Heart left ventricle (tissue), 16 donors: Measurements from ENCODE around the gene JMJD7. TPM values are rescaled to one million over a fixed set of nuclear protein-coding genes. Genes with fewer than 3 reads are reported as not detected.

Source experiments
- ATAC-seq, 4 donors: fragments of 200-7000 bp; cut with Tn5 transposase; one replicate each; pipeline ENCODE4 v1.9.1; 2020 to 2022; ENCODE audit warnings: moderate library complexity in 4 of 4, mild to moderate bottlenecking in 3 of 4, moderate number of reproducible peaks in 1 of 4
- DNase-seq, 5 donors: peaks; one replicate each; pipeline ENCODE4 v3.0.0-alpha.2; 2020
- H3K27ac ChIP-seq, 12 donors: fragments of 200-600 bp; sonication (generic) in 4 of 12; one replicate each; pipeline versions ENCODE4 v1.5.0 to v1.8.0; 2016 to 2022; ENCODE audit warnings: mild to moderate bottlenecking in 2 of 12
- H3K27me3 ChIP-seq, 9 donors: fragments of 200-600 bp; sonication (generic) in 2 of 9; one replicate each; pipeline versions ENCODE4 v1.5.1 to v1.8.0; 2016 to 2022; ENCODE audit warnings: mild to moderate bottlenecking in 3 of 9
- H3K36me3 ChIP-seq, 9 donors: fragments of 200-600 bp; sonication (generic) in 2 of 9; one replicate each; pipeline versions ENCODE4 v1.5.0 to v1.8.0; 2018 to 2022; ENCODE audit warnings: mild to moderate bottlenecking in 2 of 9
- H3K4me1 ChIP-seq, 12 donors: fragments of 200-600 bp; sonication (generic) in 4 of 12; one replicate each; pipeline versions ENCODE4 v1.5.0 to v1.8.0; 2016 to 2022; ENCODE audit warnings: mild to moderate bottlenecking in 3 of 12
- H3K4me3 ChIP-seq, 12 donors: fragments of 200-600 bp; sonication (generic) in 4 of 12; one replicate each; pipeline versions ENCODE4 v1.5.0 to v1.8.0; 2017 to 2022; ENCODE audit warnings: mild to moderate bottlenecking in 9 of 12, moderate library complexity in 4 of 12
- H3K9me3 ChIP-seq, 12 donors: fragments of 200-600 bp; sonication (generic) in 4 of 12; one replicate each; pipeline versions ENCODE4 v1.5.0 to v1.8.0; 2016 to 2022; ENCODE audit warnings: mild to moderate bottlenecking in 1 of 12
- CTCF ChIP-seq, 12 donors: fragments of 200-600 bp; sonication (generic) in 4 of 12; IDR thresholded peaks; one replicate each; pipeline versions ENCODE4 v1.5.0 to v1.8.0; 2018 to 2022; ENCODE audit warnings: antibody characterized with exemption in 12 of 12, mild to moderate bottlenecking in 5 of 12
- POLR2A ChIP-seq, 2 donors: fragments of 450-650 bp; IDR thresholded peaks; one replicate each; pipeline ENCODE4 v1.6.1; 2017; ENCODE audit warnings: antibody characterized with exemption in 2 of 2, mild to moderate bottlenecking in 2 of 2, moderate library complexity in 2 of 2
- WGBS, 4 donors: extraction: QIAGEN DNeasy Blood & Tissue Kit in 2 of 4; methylation state at CpG; one replicate each; pipeline versions ENCODE4 v1.1.5 to v1.1.7; 2013 to 2018; 5-methylcytosine and 5-hydroxymethylcytosine counted together
- intact Hi-C, 10 donors: fragments of 100-400 bp; cut with DNase I; formaldehyde crosslinking; loops; one replicate each; pipeline versions ENCODE4 v1.11.1 to v1.14.2; 2022
- polyA plus RNA-seq, 2 donors: library from polyadenylated mRNA; stranded (reverse); fragments of 200-250 nt; gene quantifications; one replicate each; pipeline ENCODE4 v1.2.3, GENCODE V29; 2013
- total RNA-seq, 9 donors: library from RNA; depleted of rRNA in 2 of 9; stranded (reverse); fragments of >200 nt in 2 of 9; fragmentation: NEBNext Ultra II Directional in 3 of 9; extraction: Animal tissue kit (Norgen Biotek cat#: 25700) in 3 of 9; gene quantifications; one replicate each; pipeline versions ENCODE4 v1.1.0 to v1.2.4, GENCODE V29; 2016 to 2023
- donor health status: ischemic (EF 13 %, LVEDD 7.1; RV severe dilation, severe dysfunction).
- donor health status: healthy with polysubstance abuse.
- donor health status: DM: no; HTN: yes; CAD: no.
- donor health status: DM: no; HTN: no; CAD: no.
- donor health status: ischemic (EF 25% LVEDD 6.9; RV normal size, moderate dysfunction).
- donor health status: ischemic (EF 25% LVEDD 5.7; RV mildly dilated, moderate dysfunction).
- donor health status: healthy.
- donor health status: DM: yes; HTN: yes; CAD: no.
- donor health status: ischemic (EF 35%, LVEDD 5.7; RV mildly dilated, moderate dysfunction).
- donor health status: nonischemic (EF 11% LVEDD 7.7; RV severe dilation, severe dysfunction).
- donor health status: DM: yes; HTN: yes; CAD: no.
- donor health status: PGD.
- donor health status: ischemic (EF 29% LVEDD 5.4; RV normal size, mild dysfunction).
- donor health status: nonischemic (EF 23%, LVEDD 6.1; RV moderate dilation, normal function).

Gene JMJD7
- total and polyA plus RNA-seq, 11 donors: 5.4 to 20.6 (median 11.8) TPM

DNA sequence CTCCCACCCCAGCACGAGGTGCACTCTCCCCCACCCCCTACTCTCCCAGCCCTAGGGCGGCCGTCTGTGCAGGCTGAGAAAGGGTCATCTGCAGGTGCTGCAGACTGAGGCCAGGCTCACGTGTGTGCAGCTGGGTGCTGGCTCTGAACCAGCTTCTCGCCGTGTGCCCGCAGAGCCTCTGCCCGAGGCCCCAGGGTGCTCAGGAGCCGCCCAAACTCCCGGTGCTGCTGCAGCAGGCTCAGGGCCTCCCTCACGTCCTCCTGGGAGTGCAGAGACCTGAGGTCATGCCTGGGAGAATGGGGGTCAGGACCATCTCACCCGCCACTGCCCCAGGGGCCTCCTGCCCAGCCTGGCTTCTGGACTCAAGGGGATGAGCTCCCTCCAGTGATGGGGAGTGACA, 48.8 kb downstream of the JMJD7 start:
- 71 to 81% (median 74%) methylated on average over 9 to 12 of the region's 12 CpGs for WGBS, 4 donors
- intact Hi-C loops: no loop called here
- TF ChIP-seq CTCF (IDR thresholded peaks at IDR 0.05) (no peak), POLR2A (IDR thresholded peaks at IDR 0.05) (no peak)
- Histone ChIP-seq H3K4me1 (peaks cover 0 to 13% (median 4%) of the 10 kb centered on the region in 12 donors), H3K9me3 (no peaks in the 10 kb centered on the region), H3K4me3 (no peak overlapping the region), H3K27ac (no peak overlapping the region), H3K27me3 (peaks cover 0 to 3% (median 0%) of the 10 kb centered on the region in 9 donors), H3K36me3 (no peaks in the 10 kb centered on the region)
- no peak for DNase-seq
- no peak for ATAC-seq

GRCh38 chr15:41877631-41878354, 49.9 kb downstream of the JMJD7 start:
- peaks cover 0 to 8% (median 0%) of the 10 kb centered on the region in 9 donors for H3K27me3 ChIP-seq
- 66 to 84% (median 82%) methylated on average over 5 to 13 of the region's 13 CpGs for WGBS, 4 donors
- ATAC-seq: peak in 1 of 4 donors; percentile 5
- intact Hi-C loops: no loop called here
- DNase-seq: no peak
- H3K4me1 ChIP-seq: peaks cover 0 to 23% (median 15%) of the 10 kb centered on the region in 12 donors
- H3K27ac ChIP-seq: peak overlapping the region in 3 of 12 donors; percentile 10 to 22 (median 22)
- TF ChIP-seq CTCF (IDR thresholded peaks at IDR 0.05) (no peak), POLR2A (IDR thresholded peaks at IDR 0.05) (no peak)
- H3K4me3 ChIP-seq: no peak overlapping the region
- no peaks in the 10 kb centered on the region for H3K9me3 ChIP-seq
- no peaks in the 10 kb centered on the region for H3K36me3 ChIP-seq

DNA sequence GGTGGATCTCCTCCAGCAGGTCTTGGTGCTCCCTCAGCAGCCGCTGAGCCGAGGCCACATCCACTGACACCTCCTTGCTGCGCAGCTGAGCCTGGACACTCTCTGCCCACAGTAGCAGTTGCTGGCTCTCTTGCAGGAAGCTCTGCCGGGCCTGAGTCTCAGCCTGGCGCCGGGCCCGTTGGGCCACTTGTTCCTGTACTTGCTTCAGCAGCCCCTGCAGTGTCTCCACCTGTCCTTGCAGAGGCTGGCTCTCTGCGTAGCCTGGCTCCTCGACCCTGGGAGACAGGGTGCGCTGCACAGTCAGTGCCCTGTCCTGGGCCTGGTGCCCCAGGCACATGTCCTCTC, 50.4 kb downstream of the JMJD7 start:
- DNase-seq (peak in 4 of 5 donors; percentile 41 to 79 (median 73)), ATAC-seq (peak in 3 of 4 donors; percentile 57 to 69 (median 59))
- H3K27ac ChIP-seq: peak overlapping the region in 3 of 12 donors; percentile 10 to 22 (median 22)
- peaks cover 0 to 8% (median 0%) of the 10 kb centered on the region in 9 donors for H3K27me3 ChIP-seq
- no peaks in the 10 kb centered on the region for H3K36me3 ChIP-seq
- H3K4me1 ChIP-seq: peaks cover 0 to 28% (median 17%) of the 10 kb centered on the region in 12 donors
- WGBS, 4 donors: 67 to 91% (median 76%) methylated on average over 7 to 10 of the region's 10 CpGs
- no peak for TF ChIP-seq CTCF (IDR thresholded peaks at IDR 0.05)
- TF ChIP-seq POLR2A (IDR thresholded peaks at IDR 0.05): no peak
- intact Hi-C loops: no loop called here
- no peak overlapping the region for H3K4me3 ChIP-seq
- no peaks in the 10 kb centered on the region for H3K9me3 ChIP-seq

- Histone ChIP-seq H3K4me1 (peaks cover 0 to 28% (median 17%) of the 10 kb centered on the region in 12 donors), H3K27me3 (peaks cover 0 to 8% (median 0%) of the 10 kb centered on the region in 9 donors), H3K27ac (no peak overlapping the region), H3K9me3 (no peaks in the 10 kb centered on the region), H3K4me3 (no peak overlapping the region), H3K36me3 (no peaks in the 10 kb centered on the region)
- ATAC-seq (no peak), DNase-seq (no peak)
- intact Hi-C loops: no loop called here
- 95 to 98% (median 95%) methylated on average over 10 of the region's 10 CpGs for WGBS, 4 donors
- TF ChIP-seq CTCF (IDR thresholded peaks at IDR 0.05) (no peak), POLR2A (IDR thresholded peaks at IDR 0.05) (no peak)
These were observed 51.5 kb downstream of the JMJD7 start for GRCh38 chr15:41879321-41879845.
